H1 (cell line): ENCODE data around the gene MKKS.

ENCODE experiments used
- CEBPB ChIP-seq: IDR thresholded peaks from 2 replicates; pipeline ENCODE4 v1.6.1; 2012; ENCODE audit warnings: low read depth, low read length
- EGR1 ChIP-seq: IDR thresholded peaks from 2 replicates; pipeline ENCODE4 v1.6.1; 2011; ENCODE audit warnings: low read depth, low read length, borderline replicate concordance
- EZH2 ChIP-seq: fragments of 200-600 bp; sonication (generic); IDR thresholded peaks from 2 replicates; pipeline ENCODE4 v1.7.1; 2012; ENCODE audit warnings: low read depth, mild to moderate bottlenecking, moderate library complexity, low read length, inconsistent platforms; ENCODE audit not compliant: severe bottlenecking
- GABPA ChIP-seq: IDR thresholded peaks from 2 replicates; pipeline ENCODE4 v1.6.1; 2011; ENCODE audit warnings: mild to moderate bottlenecking, low read length, moderate library complexity, borderline replicate concordance; ENCODE audit not compliant: insufficient read depth
- HDAC6 ChIP-seq: IDR thresholded peaks from one replicate; pipeline ENCODE4 v1.7.1; 2012; ENCODE audit warnings: low read depth, mild to moderate bottlenecking, inconsistent platforms, low read length, moderate library complexity
- JUND ChIP-seq: IDR thresholded peaks from 2 replicates; pipeline ENCODE4 v1.6.1; 2011; ENCODE audit warnings: mild to moderate bottlenecking, improper control_type of control experiment, low read length
- MAFK ChIP-seq: IDR thresholded peaks from 2 replicates; pipeline ENCODE4 v1.6.1; 2012; ENCODE audit warnings: low read depth, mild to moderate bottlenecking, improper control_type of control experiment, low read length
- POLR2A ChIP-seq, 2 experiments: IDR thresholded peaks; 1 replicate in 1 of 2; 2 replicates in 1 of 2; pipeline ENCODE4 v1.6.1; 2011; ENCODE audit warnings: low read depth in 2 of 2, low read length in 2 of 2, mild to moderate bottlenecking in 2 of 2; ENCODE audit errors: control extremely low read depth in 1 of 2
- POLR2AphosphoS5 ChIP-seq: IDR thresholded peaks from 2 replicates; pipeline ENCODE4 v1.6.1; 2011; ENCODE audit warnings: low read depth, low read length
- SRF ChIP-seq: IDR thresholded peaks from 2 replicates; pipeline ENCODE4 v1.6.1; 2011; ENCODE audit warnings: mild to moderate bottlenecking, low read depth, low read length, moderate library complexity
- TEAD4 ChIP-seq: IDR thresholded peaks from 2 replicates; pipeline ENCODE4 v1.6.1; 2012; ENCODE audit warnings: low read depth, low read length, inconsistent platforms, mixed read lengths
- TF ChIP-seq, protein P1 (sequence below): IDR thresholded peaks from 2 replicates; pipeline ENCODE4 v1.6.1; 2011; ENCODE audit warnings: low read length, improper control_type of control experiment
- TF ChIP-seq, protein P2 (sequence below), 3 experiments: IDR thresholded peaks; 1 replicate in 2 of 3; 2 replicates in 1 of 3; pipeline versions ENCODE4 v1.5.1 to v1.6.1; 2011; ENCODE audit warnings: low read length in 3 of 3, mild to moderate bottlenecking in 3 of 3, inconsistent platforms in 2 of 3, low read depth in 1 of 3, moderate library complexity in 1 of 3; ENCODE audit not compliant: insufficient read depth in 1 of 3; ENCODE audit errors: control extremely low read depth in 1 of 3

DNA sequence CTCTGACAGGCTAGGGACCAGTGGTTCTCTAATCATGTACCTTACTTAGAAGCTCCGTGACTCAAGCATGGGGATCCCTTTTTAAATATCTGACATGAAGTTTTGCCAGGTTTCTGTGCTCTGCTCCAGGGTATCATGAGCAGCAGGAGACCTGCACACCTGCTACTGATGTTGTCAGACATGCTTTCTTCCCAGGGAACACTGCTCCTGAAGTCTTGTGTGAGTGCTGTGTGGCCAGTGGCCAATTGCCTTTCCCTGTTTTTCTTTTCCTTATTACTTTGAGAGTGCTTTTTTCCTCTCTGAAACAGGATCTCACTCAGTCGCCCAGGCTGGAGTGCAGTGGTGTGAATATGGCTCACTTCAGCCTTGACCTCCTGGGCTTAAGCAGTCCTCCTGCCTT, 27.5 kb upstream of the MKKS start:
- TF ChIP-seq EZH2 (no peak), POLR2A (IDR thresholded peaks at IDR 0.05; ENCODE audit: control extremely low read depth in 1 of 2, low read depth in 2 of 2, low read length in 2 of 2) (no peak), HDAC6 (no peak), EGR1 (no peak), POLR2AphosphoS5 (no peak), SRF (no peak), TEAD4 (no peak), JUND (no peak), MAFK (no peak), CEBPB (no peak), GABPA (no peak)
- TF ChIP-seq, protein P1, sequence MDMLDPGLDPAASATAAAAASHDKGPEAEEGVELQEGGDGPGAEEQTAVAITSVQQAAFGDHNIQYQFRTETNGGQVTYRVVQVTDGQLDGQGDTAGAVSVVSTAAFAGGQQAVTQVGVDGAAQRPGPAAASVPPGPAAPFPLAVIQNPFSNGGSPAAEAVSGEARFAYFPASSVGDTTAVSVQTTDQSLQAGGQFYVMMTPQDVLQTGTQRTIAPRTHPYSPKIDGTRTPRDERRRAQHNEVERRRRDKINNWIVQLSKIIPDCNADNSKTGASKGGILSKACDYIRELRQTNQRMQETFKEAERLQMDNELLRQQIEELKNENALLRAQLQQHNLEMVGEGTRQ = no peak
- TF ChIP-seq, protein P2, sequence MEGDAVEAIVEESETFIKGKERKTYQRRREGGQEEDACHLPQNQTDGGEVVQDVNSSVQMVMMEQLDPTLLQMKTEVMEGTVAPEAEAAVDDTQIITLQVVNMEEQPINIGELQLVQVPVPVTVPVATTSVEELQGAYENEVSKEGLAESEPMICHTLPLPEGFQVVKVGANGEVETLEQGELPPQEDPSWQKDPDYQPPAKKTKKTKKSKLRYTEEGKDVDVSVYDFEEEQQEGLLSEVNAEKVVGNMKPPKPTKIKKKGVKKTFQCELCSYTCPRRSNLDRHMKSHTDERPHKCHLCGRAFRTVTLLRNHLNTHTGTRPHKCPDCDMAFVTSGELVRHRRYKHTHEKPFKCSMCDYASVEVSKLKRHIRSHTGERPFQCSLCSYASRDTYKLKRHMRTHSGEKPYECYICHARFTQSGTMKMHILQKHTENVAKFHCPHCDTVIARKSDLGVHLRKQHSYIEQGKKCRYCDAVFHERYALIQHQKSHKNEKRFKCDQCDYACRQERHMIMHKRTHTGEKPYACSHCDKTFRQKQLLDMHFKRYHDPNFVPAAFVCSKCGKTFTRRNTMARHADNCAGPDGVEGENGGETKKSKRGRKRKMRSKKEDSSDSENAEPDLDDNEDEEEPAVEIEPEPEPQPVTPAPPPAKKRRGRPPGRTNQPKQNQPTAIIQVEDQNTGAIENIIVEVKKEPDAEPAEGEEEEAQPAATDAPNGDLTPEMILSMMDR (IDR thresholded peaks at IDR 0.05; ENCODE audit: control extremely low read depth in 1 of 3, insufficient read depth in 1 of 3, low read depth in 1 of 3, low read length in 3 of 3) = no peak
